GM18517 (cell line): Measurements from ENCODE around the gene RMC1.
"Not testable (repeated sequence)": the region's sequence is repeated elsewhere in the genome, so short reads cannot be mapped to it uniquely, and the experiment has no call there.

Experiments
- ATAC-seq: cut with Tn5 transposase; IDR thresholded peaks from one replicate; pipeline ENCODE4 v1.9.1; 2021; ENCODE audit warnings: mild to moderate bottlenecking, moderate library complexity; ENCODE audit not compliant: unreplicated experiment

Gene RMC1

GRCh38 chr18:23556145-23556780, 53.0 kb downstream of the RMC1 start:
- ATAC-seq: no peak

- not testable (repeated sequence) for ATAC-seq
Measured at GRCh38 chr18:23557511-23557910, 54.2 kb downstream of the RMC1 start.

GRCh38 chr18:23560186-23560585, 56.9 kb downstream of the RMC1 start:
- no peak for ATAC-seq

GRCh38 chr18:23563377-23564043, 60.2 kb downstream of the RMC1 start:
- ATAC-seq: no peak

- no peak for ATAC-seq
Measured at GRCh38 chr18:23565916-23566547, 62.7 kb downstream of the RMC1 start.

- ATAC-seq: no peak
Measured at GRCh38 chr18:23567671-23568070, 64.4 kb downstream of the RMC1 start.

GRCh38 chr18:23568281-23569138, 65.2 kb downstream of the RMC1 start:
- no peak for ATAC-seq

- ATAC-seq: no peak
Measured at GRCh38 chr18:23569299-23570063, 66.2 kb downstream of the RMC1 start.

GRCh38 chr18:23570912-23571504, 67.7 kb downstream of the RMC1 start:
- no peak for ATAC-seq

GRCh38 chr18:23572012-23572411, 68.7 kb downstream of the RMC1 start:
- ATAC-seq: no peak

GRCh38 chr18:23572570-23572969, 69.3 kb downstream of the RMC1 start:
- ATAC-seq: no peak

- ATAC-seq: no peak
Measured at GRCh38 chr18:23573020-23573419, 69.7 kb downstream of the RMC1 start.

- ATAC-seq: no peak
Measured at GRCh38 chr18:23573626-23574431, 70.5 kb downstream of the RMC1 start.

GRCh38 chr18:23574611-23575308, 71.4 kb downstream of the RMC1 start:
- ATAC-seq: no peak

GRCh38 chr18:23575309-23575651, 72.0 kb downstream of the RMC1 start:
- no peak for ATAC-seq

GRCh38 chr18:23577521-23577920, 74.2 kb downstream of the RMC1 start:
- ATAC-seq: not testable (repeated sequence)

GRCh38 chr18:23578067-23578701, 74.9 kb downstream of the RMC1 start:
- no peak for ATAC-seq

GRCh38 chr18:23578891-23579653, 75.8 kb downstream of the RMC1 start:
- ATAC-seq: no peak
